Progenitor cell of endocrine pancreas (in vitro differentiated cells): ENCODE data around the gene STRADB. TPM values are rescaled to one million over a fixed set of nuclear protein-coding genes. Genes with fewer than 3 reads are reported as not detected.
"Not testable (repeated sequence)": the region's sequence is repeated elsewhere in the genome, so short reads cannot be mapped to it uniquely, and the experiment has no call there.

ENCODE experiments used
- DNase-seq: peaks from one replicate; pipeline ENCODE4 v3.0.0; 2021; ENCODE audit warnings: low spot score; ENCODE audit not compliant: unreplicated experiment
- H3K27ac Mint-ChIP-seq: 2 replicates; pipeline ENCODE4 v1.8.0; 2021; ENCODE audit warnings: mild to moderate bottlenecking, moderate library complexity, mixed read lengths
- H3K27me3 Mint-ChIP-seq: 2 replicates; pipeline ENCODE4 v1.8.0; 2021; ENCODE audit warnings: mixed read lengths
- H3K36me3 Mint-ChIP-seq: 2 replicates; pipeline ENCODE4 v1.8.0; 2022; ENCODE audit warnings: mixed read lengths; ENCODE audit not compliant: insufficient read depth
- H3K4me1 Mint-ChIP-seq: 2 replicates; pipeline ENCODE4 v1.8.0; 2021; ENCODE audit warnings: low read depth, mixed read lengths
- H3K4me3 Mint-ChIP-seq: 2 replicates; pipeline ENCODE4 v1.8.0; 2021; ENCODE audit warnings: low read depth, mild to moderate bottlenecking, moderate library complexity, mixed read lengths
- H3K9me3 Mint-ChIP-seq: 2 replicates; pipeline ENCODE4 v1.8.0; 2021; ENCODE audit warnings: low read depth, mixed read lengths
- total RNA-seq: library from RNA; stranded (reverse); gene quantifications from 2 replicates; pipeline ENCODE4 v1.2.1, GENCODE V29; 2021
- TF ChIP-seq, protein P1 (sequence below): fragments of 200-600 bp; sonication (generic); IDR thresholded peaks from one replicate; pipeline ENCODE4 v1.5.0; 2021; ENCODE audit warnings: antibody characterized with exemption, mild to moderate bottlenecking; ENCODE audit not compliant: unreplicated experiment

Gene STRADB
- total RNA-seq, 1 donor from 2014 or later = 48.2 TPM

DNA sequence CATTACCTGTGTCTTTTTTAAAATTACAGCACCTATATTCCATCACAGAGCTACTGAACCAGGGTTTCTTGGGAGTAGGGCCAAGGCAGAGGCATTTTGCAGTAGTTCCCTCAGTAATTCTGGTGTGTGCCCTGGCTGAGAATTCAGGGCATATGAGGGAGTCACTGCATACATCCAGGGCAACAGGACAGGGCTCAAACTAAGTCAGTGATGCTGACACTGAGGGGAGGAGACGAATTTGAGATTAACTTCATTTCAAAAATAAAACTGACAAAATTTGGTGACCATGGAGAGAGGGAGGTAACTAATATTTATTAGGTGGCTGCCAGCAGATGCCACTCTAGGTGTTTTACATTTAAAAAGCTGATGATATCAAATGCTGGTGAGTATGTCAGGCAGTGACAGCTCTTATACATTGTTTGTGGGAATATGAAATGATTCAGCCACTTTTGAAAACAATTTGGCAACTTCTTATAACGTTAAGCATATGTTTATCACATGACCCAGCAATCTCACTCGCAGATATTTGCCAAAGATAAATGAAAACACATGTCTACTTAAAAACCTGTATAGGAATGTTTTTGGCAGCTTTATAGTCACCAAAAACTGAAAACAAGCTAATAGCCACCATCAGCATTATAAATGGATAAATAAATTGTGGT is 20.3 kb downstream of the STRADB start:
- no peak for DNase-seq
- peaks cover 44% of the 10 kb centered on the region for H3K36me3 Mint-ChIP-seq
- no peaks in the 10 kb centered on the region for H3K9me3 Mint-ChIP-seq
- no peaks in the 10 kb centered on the region for H3K4me1 Mint-ChIP-seq
- H3K4me3 Mint-ChIP-seq = no peak overlapping the region
- no peak overlapping the region for H3K27ac Mint-ChIP-seq
- no peaks in the 10 kb centered on the region for H3K27me3 Mint-ChIP-seq
- TF ChIP-seq, protein P1, sequence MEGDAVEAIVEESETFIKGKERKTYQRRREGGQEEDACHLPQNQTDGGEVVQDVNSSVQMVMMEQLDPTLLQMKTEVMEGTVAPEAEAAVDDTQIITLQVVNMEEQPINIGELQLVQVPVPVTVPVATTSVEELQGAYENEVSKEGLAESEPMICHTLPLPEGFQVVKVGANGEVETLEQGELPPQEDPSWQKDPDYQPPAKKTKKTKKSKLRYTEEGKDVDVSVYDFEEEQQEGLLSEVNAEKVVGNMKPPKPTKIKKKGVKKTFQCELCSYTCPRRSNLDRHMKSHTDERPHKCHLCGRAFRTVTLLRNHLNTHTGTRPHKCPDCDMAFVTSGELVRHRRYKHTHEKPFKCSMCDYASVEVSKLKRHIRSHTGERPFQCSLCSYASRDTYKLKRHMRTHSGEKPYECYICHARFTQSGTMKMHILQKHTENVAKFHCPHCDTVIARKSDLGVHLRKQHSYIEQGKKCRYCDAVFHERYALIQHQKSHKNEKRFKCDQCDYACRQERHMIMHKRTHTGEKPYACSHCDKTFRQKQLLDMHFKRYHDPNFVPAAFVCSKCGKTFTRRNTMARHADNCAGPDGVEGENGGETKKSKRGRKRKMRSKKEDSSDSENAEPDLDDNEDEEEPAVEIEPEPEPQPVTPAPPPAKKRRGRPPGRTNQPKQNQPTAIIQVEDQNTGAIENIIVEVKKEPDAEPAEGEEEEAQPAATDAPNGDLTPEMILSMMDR = no peak

DNA sequence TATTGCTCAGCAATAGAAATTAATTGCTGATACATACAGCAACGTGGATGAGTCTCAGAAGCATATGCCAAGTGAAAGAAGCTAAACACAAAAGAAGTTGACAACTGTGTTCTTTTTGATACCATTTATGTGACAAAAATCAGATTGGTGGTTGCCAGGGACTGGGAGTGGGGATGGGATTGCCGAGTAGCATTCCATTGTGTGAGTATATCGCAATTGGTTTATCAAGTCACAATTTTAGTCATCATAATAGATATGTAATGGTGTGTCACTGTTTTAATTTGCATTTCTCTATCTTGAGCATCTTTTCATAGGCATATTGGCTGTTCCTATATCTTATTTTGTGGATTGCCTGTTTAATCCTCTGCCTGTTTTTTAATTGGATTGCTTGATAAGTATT is 20.9 kb downstream of the STRADB start:
- Mint-ChIP-seq H3K9me3 (no peaks in the 10 kb centered on the region), H3K27me3 (no peaks in the 10 kb centered on the region), H3K4me1 (no peaks in the 10 kb centered on the region), H3K27ac (no peak overlapping the region), H3K4me3 (no peak overlapping the region), H3K36me3 (peaks cover 44% of the 10 kb centered on the region)
- no peak for DNase-seq
- TF ChIP-seq, protein P1 = no peak

DNA sequence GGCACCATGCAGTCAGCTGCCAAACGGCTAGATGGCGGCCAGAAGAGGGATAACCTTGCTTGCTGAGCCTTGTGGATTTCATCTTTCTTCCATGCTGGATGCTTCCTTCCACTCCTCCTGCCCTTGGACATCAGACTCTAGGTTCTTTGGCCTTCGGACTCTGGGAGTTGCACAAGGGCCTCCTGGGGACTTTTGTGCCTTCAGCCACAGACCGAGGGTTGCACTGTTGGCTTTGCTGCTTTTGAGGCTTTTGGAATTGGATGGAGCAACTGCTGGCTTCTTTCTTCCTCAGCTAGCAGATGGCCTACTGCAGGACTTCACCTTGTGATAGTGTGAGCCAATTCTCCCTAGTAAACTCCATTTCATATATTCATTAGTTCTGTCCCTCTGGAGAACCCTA is 31.0 kb downstream of the STRADB start:
- Mint-ChIP-seq H3K4me1 (peaks cover 5% of the 10 kb centered on the region), H3K4me3 (no peak overlapping the region), H3K27me3 (no peaks in the 10 kb centered on the region), H3K9me3 (peaks cover 2% of the 10 kb centered on the region), H3K27ac (no peak overlapping the region), H3K36me3 (peaks cover 25% of the 10 kb centered on the region)
- DNase-seq = no peak
- TF ChIP-seq, protein P1 = no peak

DNA sequence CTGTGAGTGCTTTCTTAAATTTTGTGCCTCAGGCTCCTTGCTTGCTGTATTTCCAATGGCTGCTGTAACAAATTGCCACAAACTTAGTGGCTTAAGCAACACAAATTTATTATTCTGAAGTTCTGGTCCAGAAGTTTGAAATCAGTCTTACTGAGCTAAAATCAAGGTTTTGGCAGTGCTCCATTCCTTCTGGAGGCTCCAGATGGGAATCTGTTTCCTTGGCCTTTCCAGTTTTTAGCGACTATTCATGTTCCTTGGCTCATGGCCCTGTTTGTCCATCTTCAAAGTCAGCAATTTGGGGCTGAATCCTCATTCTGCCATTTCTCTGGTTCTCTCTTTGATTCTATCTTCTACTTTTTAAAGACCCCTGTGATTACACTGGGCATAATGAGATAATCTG is 31.8 kb downstream of the STRADB start:
- Mint-ChIP-seq H3K27ac (no peak overlapping the region), H3K36me3 (peaks cover 25% of the 10 kb centered on the region), H3K4me1 (peaks cover 5% of the 10 kb centered on the region), H3K27me3 (no peaks in the 10 kb centered on the region), H3K4me3 (no peak overlapping the region), H3K9me3 (peaks cover 2% of the 10 kb centered on the region)
- DNase-seq = no peak
- TF ChIP-seq, protein P1 = no peak

DNA sequence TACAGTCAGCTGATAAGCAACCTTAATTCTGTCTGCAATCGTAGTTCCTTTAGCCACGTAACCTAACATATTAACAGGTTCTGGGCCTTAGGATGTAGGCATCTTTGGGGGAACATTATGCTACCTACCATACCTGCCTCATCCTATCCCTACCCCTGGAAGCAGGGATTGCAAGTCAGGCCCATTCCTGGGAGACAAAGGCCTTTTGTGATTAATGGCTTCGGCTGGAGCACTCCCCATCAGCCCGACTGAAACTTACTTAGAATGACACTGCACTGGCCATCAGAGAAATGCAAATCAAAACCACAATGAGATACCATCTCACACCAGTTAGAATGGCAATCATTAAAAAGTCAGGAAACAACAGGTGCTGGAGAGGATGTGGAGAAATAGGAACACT is 32.2 kb downstream of the STRADB start:
- not testable (repeated sequence) for DNase-seq, H3K27ac Mint-ChIP-seq, H3K4me1 Mint-ChIP-seq, H3K9me3 Mint-ChIP-seq, H3K4me3 Mint-ChIP-seq, H3K27me3 Mint-ChIP-seq
- peaks cover 22% of the 10 kb centered on the region for H3K36me3 Mint-ChIP-seq

DNA sequence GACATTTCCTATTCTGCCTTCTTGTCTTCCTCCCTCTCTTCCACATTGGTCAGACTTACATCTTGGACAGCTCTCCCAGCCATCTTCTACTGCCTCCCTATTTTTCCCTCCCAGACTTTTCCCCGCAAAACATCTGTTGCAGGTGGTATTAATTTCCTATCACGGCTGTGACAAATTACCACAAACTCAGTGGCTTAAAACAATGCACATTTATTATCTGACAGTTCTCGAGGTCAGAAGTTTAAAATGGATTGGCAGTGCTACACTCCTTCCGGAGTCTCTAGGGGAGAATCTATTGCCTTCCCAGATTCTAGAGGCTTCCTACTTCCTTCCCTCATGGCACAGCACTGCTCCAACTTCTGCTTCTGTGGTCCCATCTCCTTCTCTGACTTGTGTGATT is 33.3 kb downstream of the STRADB start:
- Mint-ChIP-seq H3K27ac (no peak overlapping the region), H3K4me1 (peaks cover 5% of the 10 kb centered on the region), H3K9me3 (peaks cover 2% of the 10 kb centered on the region), H3K36me3 (peaks cover 22% of the 10 kb centered on the region), H3K27me3 (no peaks in the 10 kb centered on the region), H3K4me3 (no peak overlapping the region)
- TF ChIP-seq, protein P1 = no peak
- no peak for DNase-seq
